Gastrocnemius medialis (tissue), 4 donors: ENCODE results near the gene THRB.

ENCODE experiments used
- POLR2A ChIP-seq, 2 donors: fragments of 450-650 bp; IDR thresholded peaks; one replicate each; pipeline ENCODE4 v1.6.1; 2017; ENCODE audit warnings: antibody characterized with exemption in 2 of 2, mild to moderate bottlenecking in 2 of 2, moderate library complexity in 2 of 2
- TF ChIP-seq, protein P1 (sequence below), 5 experiments: fragments of 450-650 bp in 3 of 5; fragments of 200-600 bp in 2 of 5; sonication (generic) in 2 of 5; IDR thresholded peaks in 4 of 5; conservative IDR thresholded peaks in 1 of 5; 1 replicate in 4 of 5; 2 replicates in 1 of 5; pipeline ENCODE4 v1.5.1; 2016 to 2019; ENCODE audit warnings: antibody characterized with exemption in 5 of 5, mild to moderate bottlenecking in 3 of 5, moderate library complexity in 3 of 5

DNA sequence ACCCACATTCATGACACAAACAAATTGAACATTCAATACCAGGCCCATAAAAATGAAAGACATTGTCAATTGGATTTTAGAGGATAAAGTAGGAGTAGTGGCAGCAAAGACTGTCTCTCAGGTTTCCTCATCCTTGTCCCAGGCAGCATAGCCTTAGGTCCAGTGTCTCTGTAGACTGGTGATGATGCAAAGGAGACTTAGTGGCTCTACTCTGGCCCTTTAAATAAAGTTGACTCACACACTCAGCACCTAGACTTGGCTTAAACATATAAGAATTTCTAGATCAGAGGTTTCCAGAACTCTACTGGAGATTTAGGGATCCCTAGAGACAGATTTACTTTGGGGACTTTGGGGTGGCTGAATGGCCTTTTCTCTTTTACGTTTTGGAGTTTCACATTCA lies 382.9 kb downstream of the THRB start:
- TF ChIP-seq, protein P1, sequence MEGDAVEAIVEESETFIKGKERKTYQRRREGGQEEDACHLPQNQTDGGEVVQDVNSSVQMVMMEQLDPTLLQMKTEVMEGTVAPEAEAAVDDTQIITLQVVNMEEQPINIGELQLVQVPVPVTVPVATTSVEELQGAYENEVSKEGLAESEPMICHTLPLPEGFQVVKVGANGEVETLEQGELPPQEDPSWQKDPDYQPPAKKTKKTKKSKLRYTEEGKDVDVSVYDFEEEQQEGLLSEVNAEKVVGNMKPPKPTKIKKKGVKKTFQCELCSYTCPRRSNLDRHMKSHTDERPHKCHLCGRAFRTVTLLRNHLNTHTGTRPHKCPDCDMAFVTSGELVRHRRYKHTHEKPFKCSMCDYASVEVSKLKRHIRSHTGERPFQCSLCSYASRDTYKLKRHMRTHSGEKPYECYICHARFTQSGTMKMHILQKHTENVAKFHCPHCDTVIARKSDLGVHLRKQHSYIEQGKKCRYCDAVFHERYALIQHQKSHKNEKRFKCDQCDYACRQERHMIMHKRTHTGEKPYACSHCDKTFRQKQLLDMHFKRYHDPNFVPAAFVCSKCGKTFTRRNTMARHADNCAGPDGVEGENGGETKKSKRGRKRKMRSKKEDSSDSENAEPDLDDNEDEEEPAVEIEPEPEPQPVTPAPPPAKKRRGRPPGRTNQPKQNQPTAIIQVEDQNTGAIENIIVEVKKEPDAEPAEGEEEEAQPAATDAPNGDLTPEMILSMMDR (IDR thresholded peaks at IDR 0.05 in 4 of 5, conservative IDR thresholded peaks at IDR 0.05 in 1 of 5), result no peak
- no peak for TF ChIP-seq POLR2A (IDR thresholded peaks at IDR 0.05)
